Astrocyte of the cerebellum (primary cell): Measurements from ENCODE around the gene CLDN14.

Source experiments
- DNase-seq: peaks from one replicate; pipeline ENCODE4 v3.0.0-alpha.2; 2011; ENCODE audit warnings: low read depth
- H3K4me3 ChIP-seq: 2 replicates; pipeline ENCODE4 v1.5.1; 2011; ENCODE audit warnings: mild to moderate bottlenecking, low read depth, low read length, moderate library complexity
- CTCF ChIP-seq: IDR thresholded peaks from 2 replicates; pipeline ENCODE4 v1.5.1; 2012; ENCODE audit warnings: low read length, low read depth, moderate library complexity, mild to moderate bottlenecking; ENCODE audit errors: missing control alignments
- in situ Hi-C: cut with HindIII; loops from 2 replicates; pipeline ENCODE4 v1.10.0; 2017; ENCODE audit warnings: low sequenced_read_pairs

The CLDN14 gene

GRCh38 chr21:36502365-36502764 lies 22.4 kb upstream of the CLDN14 start:
- no peak overlapping the region for H3K4me3 ChIP-seq
- in situ Hi-C loops = no loop called here
- DNase-seq = no peak
- no peak for TF ChIP-seq CTCF

GRCh38 chr21:36501589-36501892 lies 21.6 kb upstream of the CLDN14 start:
- DNase-seq = no peak
- TF ChIP-seq CTCF = no peak
- in situ Hi-C loops = no loop called here
- H3K4me3 ChIP-seq = no peak overlapping the region

- DNase-seq = no peak
- no peak for TF ChIP-seq CTCF
- in situ Hi-C loops = no loop called here
- H3K4me3 ChIP-seq = no peak overlapping the region
Measured at GRCh38 chr21:36499578-36500471, 19.9 kb upstream of the CLDN14 start.

- DNase-seq = no peak
- in situ Hi-C loops = no loop called here
- TF ChIP-seq CTCF = no peak
Measured at GRCh38 chr21:36494557-36494956, 14.6 kb upstream of the CLDN14 start.

GRCh38 chr21:36491209-36491910 lies 11.4 kb upstream of the CLDN14 start:
- peak; percentile 71 for DNase-seq
- no peak for TF ChIP-seq CTCF
- no peak overlapping the region for H3K4me3 ChIP-seq
- in situ Hi-C loops = no loop called here

More at GRCh38 chr21:36494557-36494956, 14.6 kb upstream of the CLDN14 start:
- H3K4me3 ChIP-seq = no peak overlapping the region

- DNase-seq = no peak
- no peak overlapping the region for H3K4me3 ChIP-seq
- in situ Hi-C loops = no loop called here
- TF ChIP-seq CTCF = no peak
Measured at GRCh38 chr21:36489776-36490165, 9.8 kb upstream of the CLDN14 start.
